ENCODE data around the gene MTMR3. TPM values are rescaled to one million over a fixed set of nuclear protein-coding genes. Genes with fewer than 3 reads are reported as not detected.

Gene MTMR3
- total RNA-seq, 1 donor: 36.9 TPM

DNA sequence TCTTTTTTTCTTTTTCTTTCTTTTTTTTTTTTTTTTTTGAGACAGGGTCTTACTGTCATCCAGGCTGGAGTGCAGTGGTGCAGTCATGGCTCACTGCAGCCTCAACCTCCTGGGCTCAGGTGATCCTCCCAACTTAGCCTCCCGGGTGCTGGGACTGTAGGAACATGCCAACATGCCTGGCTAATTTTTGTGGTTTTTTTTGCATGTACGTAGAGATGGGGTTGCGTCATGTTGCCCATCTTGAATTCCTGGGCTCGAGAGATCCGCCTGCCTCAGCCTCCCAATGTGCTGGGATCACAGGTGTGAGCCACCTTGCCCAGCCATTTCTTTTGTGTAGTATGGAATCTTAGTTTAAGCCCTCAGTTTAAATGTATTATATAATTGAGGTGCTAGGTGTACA lies 20.4 kb downstream of the MTMR3 start:
- Histone ChIP-seq H3K79me2 (ENCODE audit: insufficient read depth, low read length) (peaks cover 77% of the 10 kb centered on the region), H4K20me1 (ENCODE audit: insufficient read depth, low read length) (peaks cover 74% of the 10 kb centered on the region), H3K9me3 (ENCODE audit: low read depth, low read length) (no peaks in the 10 kb centered on the region), H3K4me3 (ENCODE audit: insufficient read depth, low read length) (no peak overlapping the region), H3K27ac (ENCODE audit: low read depth, low read length) (no peak overlapping the region), H2AFZ (ENCODE audit: low read length) (no peak overlapping the region), H3K4me1 (ENCODE audit: insufficient read depth, low read length) (peaks cover 21% of the 10 kb centered on the region), H3K36me3 (ENCODE audit: insufficient read depth, low read length) (no peaks in the 10 kb centered on the region), H3K27me3 (ENCODE audit: insufficient read depth, low read length) (no peaks in the 10 kb centered on the region), H3K4me2 (ENCODE audit: insufficient read depth, low read length) (no peak overlapping the region)
- TF ChIP-seq, protein P1, sequence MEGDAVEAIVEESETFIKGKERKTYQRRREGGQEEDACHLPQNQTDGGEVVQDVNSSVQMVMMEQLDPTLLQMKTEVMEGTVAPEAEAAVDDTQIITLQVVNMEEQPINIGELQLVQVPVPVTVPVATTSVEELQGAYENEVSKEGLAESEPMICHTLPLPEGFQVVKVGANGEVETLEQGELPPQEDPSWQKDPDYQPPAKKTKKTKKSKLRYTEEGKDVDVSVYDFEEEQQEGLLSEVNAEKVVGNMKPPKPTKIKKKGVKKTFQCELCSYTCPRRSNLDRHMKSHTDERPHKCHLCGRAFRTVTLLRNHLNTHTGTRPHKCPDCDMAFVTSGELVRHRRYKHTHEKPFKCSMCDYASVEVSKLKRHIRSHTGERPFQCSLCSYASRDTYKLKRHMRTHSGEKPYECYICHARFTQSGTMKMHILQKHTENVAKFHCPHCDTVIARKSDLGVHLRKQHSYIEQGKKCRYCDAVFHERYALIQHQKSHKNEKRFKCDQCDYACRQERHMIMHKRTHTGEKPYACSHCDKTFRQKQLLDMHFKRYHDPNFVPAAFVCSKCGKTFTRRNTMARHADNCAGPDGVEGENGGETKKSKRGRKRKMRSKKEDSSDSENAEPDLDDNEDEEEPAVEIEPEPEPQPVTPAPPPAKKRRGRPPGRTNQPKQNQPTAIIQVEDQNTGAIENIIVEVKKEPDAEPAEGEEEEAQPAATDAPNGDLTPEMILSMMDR (IDR thresholded peaks at IDR 0.05; ENCODE audit: extremely low read depth, low read depth, low read length): no peak
- DNase-seq (ENCODE audit: insufficient read length, low spot score, missing footprints): no peak

DNA sequence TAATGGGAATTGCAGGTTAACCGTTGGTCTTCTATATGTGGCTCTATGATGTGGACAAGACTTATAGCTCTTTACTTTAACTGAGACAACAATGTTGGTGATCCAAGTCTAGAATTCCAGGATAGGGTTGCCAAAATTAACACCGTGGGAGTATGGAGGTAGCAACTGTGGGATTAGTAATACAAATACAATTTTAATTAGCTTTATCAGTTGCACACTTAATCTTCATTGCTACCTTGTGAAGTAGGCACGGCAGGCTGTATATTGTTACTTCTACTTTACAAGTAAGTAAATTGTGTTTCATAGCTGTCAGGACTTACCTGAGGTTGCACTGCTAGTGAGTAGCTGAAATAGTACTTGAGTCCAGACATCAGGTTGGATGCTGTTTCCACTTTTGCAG lies 21.0 kb downstream of the MTMR3 start:
- H4K20me1 ChIP-seq (ENCODE audit: insufficient read depth, low read length): peaks cover 72% of the 10 kb centered on the region
- H3K4me1 ChIP-seq (ENCODE audit: insufficient read depth, low read length): peaks cover 21% of the 10 kb centered on the region
- peaks cover 74% of the 10 kb centered on the region for H3K79me2 ChIP-seq (ENCODE audit: insufficient read depth, low read length)
- H3K4me3 ChIP-seq (ENCODE audit: insufficient read depth, low read length): no peak overlapping the region
- TF ChIP-seq, protein P1 (IDR thresholded peaks at IDR 0.05; ENCODE audit: extremely low read depth, low read depth, low read length): no peak
- H3K27me3 ChIP-seq (ENCODE audit: insufficient read depth, low read length): no peaks in the 10 kb centered on the region
- no peak for DNase-seq (ENCODE audit: insufficient read length, low spot score, missing footprints)
- no peaks in the 10 kb centered on the region for H3K9me3 ChIP-seq (ENCODE audit: low read depth, low read length)
- no peaks in the 10 kb centered on the region for H3K36me3 ChIP-seq (ENCODE audit: insufficient read depth, low read length)
- no peak overlapping the region for H3K4me2 ChIP-seq (ENCODE audit: insufficient read depth, low read length)
- no peak overlapping the region for H2AFZ ChIP-seq (ENCODE audit: low read length)
- H3K27ac ChIP-seq (ENCODE audit: low read depth, low read length): no peak overlapping the region

DNA sequence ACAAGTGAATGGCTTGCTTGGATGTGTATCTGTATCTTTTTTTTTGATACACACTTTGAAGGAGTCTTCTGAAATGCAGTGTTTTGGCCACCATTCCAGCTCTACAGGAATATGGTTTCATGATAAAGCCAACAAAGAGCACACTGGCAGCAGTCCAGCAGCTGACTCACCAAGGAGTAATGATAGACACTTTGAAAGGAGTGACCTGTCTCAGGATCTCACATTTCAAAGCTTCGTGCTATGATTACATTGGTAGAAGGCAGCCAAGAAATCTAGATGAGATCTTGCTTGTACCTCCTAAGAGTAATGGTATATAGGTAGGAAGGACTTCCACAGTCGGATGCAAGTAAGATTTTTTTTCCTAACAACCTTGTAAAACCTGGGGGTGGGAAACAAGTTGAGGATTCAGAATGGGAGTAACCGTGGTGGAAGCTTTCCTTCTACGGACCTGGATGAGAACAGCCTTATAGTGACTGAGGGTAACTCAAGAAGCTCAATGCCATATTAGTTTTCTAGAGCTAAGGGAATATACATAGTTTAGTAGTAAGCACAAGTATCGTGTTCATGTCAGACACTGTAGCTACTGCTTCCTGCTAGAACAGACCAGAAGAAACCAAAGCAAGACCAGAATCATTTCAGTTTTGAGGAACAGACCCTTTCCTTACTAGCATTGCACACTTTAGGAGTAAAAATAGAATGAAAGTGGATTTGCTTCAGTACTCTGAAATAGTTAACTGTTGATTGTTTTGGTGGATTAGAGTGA lies 25.0 kb downstream of the MTMR3 start:
- H4K20me1 ChIP-seq (ENCODE audit: insufficient read depth, low read length): peaks cover 60% of the 10 kb centered on the region
- no peak overlapping the region for H2AFZ ChIP-seq (ENCODE audit: low read length)
- no peaks in the 10 kb centered on the region for H3K9me3 ChIP-seq (ENCODE audit: low read depth, low read length)
- peak; percentile 52 for DNase-seq (ENCODE audit: insufficient read length, low spot score, missing footprints)
- peak overlapping the region; percentile 46 for H3K27ac ChIP-seq (ENCODE audit: low read depth, low read length)
- peaks cover 32% of the 10 kb centered on the region for H3K4me1 ChIP-seq (ENCODE audit: insufficient read depth, low read length)
- H3K27me3 ChIP-seq (ENCODE audit: insufficient read depth, low read length): no peaks in the 10 kb centered on the region
- H3K79me2 ChIP-seq (ENCODE audit: insufficient read depth, low read length): peaks cover 73% of the 10 kb centered on the region
- no peaks in the 10 kb centered on the region for H3K36me3 ChIP-seq (ENCODE audit: insufficient read depth, low read length)
- peak overlapping the region; percentile 33 for H3K4me2 ChIP-seq (ENCODE audit: insufficient read depth, low read length)
- TF ChIP-seq, protein P1 (IDR thresholded peaks at IDR 0.05; ENCODE audit: extremely low read depth, low read depth, low read length): no peak
- H3K4me3 ChIP-seq (ENCODE audit: insufficient read depth, low read length): no peak overlapping the region

DNA sequence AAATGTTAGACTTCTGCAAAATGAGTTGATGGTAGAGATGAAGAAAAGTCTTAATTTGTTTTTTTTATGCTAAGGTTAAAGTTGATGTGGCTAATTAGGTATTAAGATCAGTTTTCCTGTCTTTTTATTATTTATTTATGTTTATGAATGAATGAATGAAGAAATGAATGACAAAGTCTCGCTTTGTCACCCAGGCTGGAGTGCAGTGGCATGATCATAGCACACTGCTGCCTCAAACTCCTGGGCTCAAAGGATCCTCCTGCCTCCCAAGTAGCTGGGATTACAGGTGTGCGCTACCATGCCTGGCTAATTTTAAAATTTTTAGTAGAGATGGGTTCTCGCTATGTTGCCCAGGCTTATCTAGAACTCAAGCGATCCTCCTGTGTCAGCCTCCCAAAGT lies 29.2 kb downstream of the MTMR3 start:
- TF ChIP-seq, protein P1 (IDR thresholded peaks at IDR 0.05; ENCODE audit: extremely low read depth, low read depth, low read length): no peak
- H3K4me2 ChIP-seq (ENCODE audit: insufficient read depth, low read length): peak overlapping the region; percentile 30
- no peak for DNase-seq (ENCODE audit: insufficient read length, low spot score, missing footprints)
- peaks cover 46% of the 10 kb centered on the region for H3K4me1 ChIP-seq (ENCODE audit: insufficient read depth, low read length)
- H3K36me3 ChIP-seq (ENCODE audit: insufficient read depth, low read length): no peaks in the 10 kb centered on the region
- H3K9me3 ChIP-seq (ENCODE audit: low read depth, low read length): no peaks in the 10 kb centered on the region
- peaks cover 61% of the 10 kb centered on the region for H4K20me1 ChIP-seq (ENCODE audit: insufficient read depth, low read length)
- no peak overlapping the region for H3K27ac ChIP-seq (ENCODE audit: low read depth, low read length)
- no peak overlapping the region for H3K4me3 ChIP-seq (ENCODE audit: insufficient read depth, low read length)
- no peaks in the 10 kb centered on the region for H3K27me3 ChIP-seq (ENCODE audit: insufficient read depth, low read length)
- no peak overlapping the region for H2AFZ ChIP-seq (ENCODE audit: low read length)
- peaks cover 73% of the 10 kb centered on the region for H3K79me2 ChIP-seq (ENCODE audit: insufficient read depth, low read length)

Data from osteoblast (primary cell).